WTC11 (cell line): ENCODE measurements around the gene SH3BP5.

ENCODE experiments used
- CTCF ChIP-seq: fragments of 200-600 bp; IDR thresholded peaks from 2 replicates; pipeline ENCODE4 v1.8.0; 2022; ENCODE audit warnings: antibody characterized with exemption
- FOXK1 ChIP-seq: sonication (generic); formaldehyde crosslinking; IDR thresholded peaks from 2 replicates; pipeline ENCODE4 v1.8.0; 2022; ENCODE audit warnings: mild to moderate bottlenecking, moderate library complexity, missing genetic modification reagents
- IRF2 ChIP-seq: sonication (generic); formaldehyde crosslinking; IDR thresholded peaks from 2 replicates; pipeline ENCODE4 v1.8.0; 2022; ENCODE audit warnings: low read depth, missing genetic modification reagents, borderline replicate concordance
- TEAD4 ChIP-seq: sonication (generic); formaldehyde crosslinking; IDR thresholded peaks from 2 replicates; pipeline ENCODE4 v1.8.0; 2022; ENCODE audit warnings: mild to moderate bottlenecking, missing genetic modification reagents
- ZNF671 ChIP-seq: fragments of 250-450 bp; sonication (Bioruptor Pico); IDR thresholded peaks from 2 replicates; pipeline ENCODE4 v1.8.0; 2021; ENCODE audit warnings: mild to moderate bottlenecking
- ZSCAN18 ChIP-seq: fragments of 250-450 bp; sonication (Bioruptor Pico); IDR thresholded peaks from 2 replicates; pipeline ENCODE4 v2.1.2; 2022; ENCODE audit warnings: mild to moderate bottlenecking, moderate library complexity

GRCh38 chr3:15314276-15314675 lies 18.1 kb downstream of the SH3BP5 start:
- TF ChIP-seq CTCF (no peak), IRF2 (CRISPR knock-in tag) (no peak), FOXK1 (CRISPR knock-in tag) (no peak), ZSCAN18 (no peak), ZNF671 (CRISPR knock-in tag) (no peak), TEAD4 (CRISPR knock-in tag) (no peak)
